Islet of Langerhans (tissue), 1 donor: ENCODE results near the gene ARID1B.

Source experiments
- FAIRE-seq: peaks from one replicate; lab custom pipeline; 2011; peaks lifted over from hg19 to GRCh38; lab: Jason Lieb, UNC

Gene ARID1B

DNA sequence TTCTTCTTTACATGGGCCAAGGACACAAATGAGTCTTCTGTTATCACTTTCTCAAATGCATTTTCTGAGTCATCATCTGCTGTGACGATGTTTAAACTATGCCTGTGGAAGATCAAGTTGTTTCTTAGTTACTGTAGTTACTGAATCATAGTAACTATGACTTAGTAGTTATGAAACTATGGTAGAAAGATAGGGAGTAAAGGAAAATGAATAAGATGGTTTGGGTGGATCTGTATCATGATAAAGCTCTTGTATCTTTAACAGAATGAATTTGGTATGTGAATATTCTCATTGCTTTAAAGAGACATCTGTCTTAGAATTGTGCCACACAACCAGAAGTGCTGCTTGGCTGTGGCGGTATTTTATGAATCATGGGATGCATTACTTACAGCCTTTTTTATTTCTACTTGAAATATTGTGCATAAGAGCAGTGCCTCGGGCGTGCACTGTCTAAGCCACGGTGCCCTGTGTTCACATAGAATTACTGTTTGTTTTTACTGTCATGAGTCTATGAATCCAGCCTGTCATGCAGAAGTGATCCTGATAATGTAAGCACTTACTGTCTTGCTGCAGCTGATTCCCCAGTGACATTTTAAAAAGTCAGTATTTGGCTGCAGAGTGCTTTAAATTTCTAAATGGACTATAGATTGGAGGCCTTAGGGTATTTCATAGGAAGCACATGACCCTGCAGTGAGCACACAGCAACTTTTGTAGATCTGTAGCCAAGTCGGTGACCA is 330.9 kb downstream of the ARID1B start:
- peak; percentile 88 for FAIRE-seq

DNA sequence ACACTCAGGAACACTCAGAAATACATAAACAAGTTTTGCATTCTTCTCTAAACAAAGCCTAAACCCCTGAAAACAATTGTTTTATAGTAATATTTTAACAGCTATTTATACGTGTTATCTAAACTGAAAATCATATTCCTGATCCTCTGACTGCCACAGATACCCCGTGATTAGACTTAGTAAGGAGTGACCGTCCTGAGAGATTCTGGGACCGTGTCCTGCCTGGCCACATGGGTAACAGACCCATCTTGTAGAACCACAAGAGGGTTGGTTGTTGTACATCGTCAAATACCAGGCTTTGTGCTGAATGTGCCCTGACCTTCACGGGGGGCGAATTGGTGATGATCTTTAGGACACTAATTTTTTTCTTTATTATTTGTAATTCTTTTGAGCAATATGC is 331.7 kb downstream of the ARID1B start:
- no peak for FAIRE-seq

DNA sequence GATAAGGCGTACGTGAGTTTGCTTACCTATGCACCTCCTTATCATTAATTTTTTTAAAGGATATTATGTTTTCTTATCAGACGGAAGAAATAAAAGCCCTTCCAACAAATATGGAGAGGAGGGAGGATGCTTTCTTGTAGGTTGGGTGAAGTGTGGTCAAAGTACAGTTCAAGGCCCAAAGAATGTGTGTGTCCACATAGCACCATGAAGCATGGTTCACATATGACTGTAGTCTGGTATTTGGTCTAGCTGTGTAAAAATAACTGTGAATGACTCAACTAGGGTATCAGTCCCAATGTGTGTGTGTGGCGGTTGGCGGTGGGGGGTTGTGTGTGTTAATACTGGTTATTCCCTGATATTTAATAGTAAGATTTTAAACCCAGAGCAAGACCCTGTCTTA is 333.4 kb downstream of the ARID1B start:
- no peak for FAIRE-seq

DNA sequence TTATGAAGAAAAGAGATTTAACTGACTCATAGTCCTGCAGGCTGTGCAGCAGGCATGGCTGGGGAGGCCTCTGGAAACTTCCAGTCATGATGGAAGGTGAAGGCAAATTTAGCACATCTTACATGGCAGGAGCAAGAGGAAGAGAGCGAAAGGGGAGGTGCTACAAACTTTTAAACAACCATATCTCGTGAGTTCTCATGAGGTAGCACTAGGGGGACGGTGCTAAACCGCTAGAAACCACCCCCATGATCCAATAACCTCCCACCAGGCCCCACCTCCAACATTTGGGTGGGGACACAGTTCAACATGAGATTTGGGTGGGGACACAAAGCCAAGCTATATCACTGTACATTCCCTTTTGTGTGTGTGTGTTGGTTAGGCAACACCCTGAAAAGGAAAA is 336.2 kb downstream of the ARID1B start:
- FAIRE-seq = no peak

DNA sequence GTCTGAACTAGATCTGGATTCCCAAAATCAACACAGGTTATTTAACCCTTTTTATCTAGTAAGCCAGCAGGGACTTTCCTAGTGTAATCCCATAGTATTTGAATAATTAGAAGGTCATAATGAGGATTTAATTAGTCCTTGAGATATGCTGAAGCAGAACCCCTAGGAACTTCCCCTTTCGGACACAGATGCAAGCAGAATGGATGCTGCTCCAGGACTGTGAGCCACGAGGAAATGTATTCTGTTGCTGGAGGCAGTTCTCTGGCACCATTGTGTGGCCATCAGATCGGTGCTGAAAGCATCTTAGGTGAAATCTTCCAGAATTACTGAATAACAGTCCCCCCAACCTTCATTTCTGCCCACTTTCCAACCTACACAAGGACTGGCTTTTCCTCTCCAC is 339.2 kb downstream of the ARID1B start:
- FAIRE-seq = no peak

DNA sequence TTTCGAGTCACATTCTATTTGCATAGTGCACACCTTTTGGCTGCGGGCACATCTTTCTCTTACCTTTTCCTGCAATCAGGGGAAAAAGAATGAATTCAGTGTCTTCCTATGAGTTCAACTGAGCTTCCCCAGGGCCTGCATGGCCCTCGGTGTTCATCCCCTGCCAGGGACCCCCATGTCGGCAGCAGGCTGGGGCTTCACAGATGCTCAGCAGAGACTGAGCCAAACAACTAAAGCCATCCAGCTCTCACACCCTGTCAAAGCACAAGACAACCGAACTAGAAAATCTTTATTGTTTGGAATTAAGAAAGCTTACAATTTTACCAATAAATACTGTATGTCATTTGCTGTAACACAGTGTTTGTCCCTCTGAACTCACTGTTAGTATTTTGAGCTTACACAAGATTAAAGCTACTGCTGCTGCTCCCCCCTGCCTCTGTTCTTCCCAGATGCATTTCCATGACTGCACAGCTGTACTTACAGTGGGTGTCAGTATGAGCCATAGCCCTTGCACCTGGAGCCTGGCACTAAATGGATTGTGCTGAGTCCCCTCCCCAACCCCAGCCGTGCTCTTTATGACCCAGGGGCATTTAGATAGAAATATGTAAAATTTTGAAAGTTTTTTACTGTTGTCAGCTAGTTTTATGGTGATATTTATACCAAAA is 340.4 kb downstream of the ARID1B start:
- FAIRE-seq = no peak

DNA sequence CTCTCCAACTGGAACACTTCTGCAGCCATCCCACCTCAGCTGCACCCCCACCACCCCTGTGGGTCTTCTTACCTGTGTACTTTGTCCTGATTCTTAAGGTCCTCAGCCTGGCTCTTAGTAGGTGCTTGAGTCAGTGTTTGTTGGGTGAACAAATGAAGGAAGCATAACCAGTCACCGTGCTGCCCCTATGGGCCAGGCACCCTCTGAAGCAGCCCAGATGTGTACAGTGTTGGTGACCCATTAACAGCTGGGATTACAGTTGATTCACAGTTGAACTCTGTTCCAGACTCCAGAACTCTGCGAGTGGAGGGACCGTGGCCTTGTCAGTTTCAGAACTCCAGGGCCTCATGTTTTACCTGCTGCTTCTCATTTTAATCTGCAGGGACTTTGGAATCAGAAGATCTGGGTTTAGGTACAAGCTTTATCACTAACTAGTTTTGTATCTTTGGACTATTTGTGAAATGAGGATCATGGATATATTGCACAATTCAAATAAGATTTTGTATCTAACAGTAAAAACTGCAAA is 342.4 kb downstream of the ARID1B start:
- FAIRE-seq = no peak

DNA sequence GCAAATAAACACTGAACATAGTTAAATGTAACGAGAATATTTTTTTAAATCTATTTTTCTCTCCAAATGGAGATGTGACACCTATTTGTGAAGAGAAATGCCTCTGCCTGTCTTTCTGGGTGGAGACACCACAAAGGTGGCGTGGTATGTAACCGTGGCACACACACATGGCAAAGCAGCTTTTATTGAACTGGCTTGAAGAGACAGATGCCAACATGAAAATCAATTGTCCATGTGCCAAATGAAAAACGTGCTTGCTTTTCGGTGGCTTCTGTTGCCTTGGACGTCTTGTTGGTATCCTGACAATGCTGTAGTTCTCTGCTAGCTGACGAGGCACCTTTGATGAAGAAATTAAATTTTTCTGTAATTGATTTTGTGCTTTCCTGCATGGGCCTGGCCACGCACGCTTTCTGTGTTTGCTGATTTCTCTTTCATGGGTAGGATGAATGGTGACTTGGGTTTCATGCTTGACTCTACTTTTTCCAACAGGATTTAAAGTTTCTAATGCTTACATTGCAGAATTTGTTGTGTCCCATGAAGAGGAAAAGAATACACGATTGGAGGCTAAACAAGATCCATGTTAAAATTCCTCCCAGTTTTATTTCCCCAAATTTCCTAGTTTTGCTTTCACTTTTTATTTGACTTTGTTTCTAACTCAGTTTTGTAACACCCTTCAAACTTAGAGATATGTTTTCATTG is 343.5 kb downstream of the ARID1B start:
- peak; percentile 27 for FAIRE-seq

DNA sequence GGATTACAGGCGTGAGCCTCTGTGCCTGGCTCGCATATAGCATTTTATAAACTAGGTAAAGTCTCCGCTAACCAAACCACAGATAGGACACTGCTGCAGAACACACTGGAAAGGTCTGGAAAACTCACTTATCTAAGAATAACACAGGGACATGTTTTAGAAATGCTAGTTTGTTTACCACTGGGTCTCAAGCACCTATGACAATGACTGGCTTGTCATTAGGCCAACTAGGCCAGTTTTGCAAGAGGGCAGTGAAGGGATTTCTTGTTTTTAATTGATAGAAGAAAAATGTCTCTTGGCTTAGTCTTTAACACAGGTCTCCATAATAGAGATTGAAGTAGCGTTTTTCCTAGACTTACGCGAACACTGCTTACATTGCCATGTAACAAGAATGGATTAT is 344.7 kb downstream of the ARID1B start:
- FAIRE-seq = no peak

DNA sequence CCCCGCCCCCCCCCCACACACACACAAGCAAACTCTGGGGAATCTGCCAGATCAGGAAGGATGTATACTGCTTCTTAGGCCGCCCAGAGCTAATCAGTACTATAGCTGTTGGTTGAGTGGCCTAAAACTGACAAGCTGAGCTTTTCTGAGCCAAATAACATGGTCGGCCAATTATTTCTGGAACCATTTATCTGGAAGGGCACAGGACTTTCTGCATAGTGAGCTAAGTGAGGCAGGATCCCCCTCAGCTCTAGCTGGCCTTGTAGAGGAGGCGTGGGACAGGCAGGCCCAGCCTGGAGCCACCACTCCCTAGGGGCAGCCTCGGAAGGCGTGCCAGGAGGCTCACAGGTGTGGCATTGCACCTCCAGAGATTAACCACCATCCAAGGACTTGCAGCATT is 346.1 kb downstream of the ARID1B start:
- FAIRE-seq = no peak

DNA sequence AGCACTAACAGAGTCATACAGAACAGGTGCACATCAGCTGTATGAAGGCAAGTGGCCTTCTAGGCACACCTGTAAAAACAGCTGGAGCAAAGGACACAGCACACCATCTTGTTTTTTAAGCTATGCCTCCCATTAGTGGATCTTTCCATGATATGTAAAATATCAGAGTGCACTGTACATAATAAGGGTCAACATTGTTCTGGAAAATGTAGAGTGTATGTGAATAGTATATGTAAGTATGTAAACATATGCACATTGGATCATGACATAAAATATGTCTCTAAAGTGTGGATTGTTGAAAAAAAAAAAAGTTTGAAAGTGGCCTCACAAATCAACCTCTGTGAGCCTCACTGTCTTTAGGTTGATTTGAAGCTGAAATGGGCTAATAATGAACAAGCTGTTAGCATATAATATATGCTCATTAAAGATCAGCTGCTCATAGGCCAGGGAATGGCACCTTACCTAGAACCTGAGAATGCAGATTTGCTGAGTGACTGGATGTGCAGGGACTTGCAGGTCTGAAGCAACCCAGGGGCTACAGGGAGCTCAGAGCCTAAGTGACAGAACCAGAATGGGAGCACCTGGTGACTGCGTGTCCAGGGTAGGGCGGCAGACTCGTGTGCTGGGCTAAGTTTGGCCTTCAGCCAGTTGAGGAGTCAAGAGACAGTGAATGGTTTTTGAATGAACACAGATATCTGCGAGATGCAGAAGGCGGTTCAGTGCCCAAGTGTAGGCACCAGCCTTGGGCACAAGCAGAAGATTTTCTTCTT is 347.5 kb downstream of the ARID1B start:
- FAIRE-seq = no peak

DNA sequence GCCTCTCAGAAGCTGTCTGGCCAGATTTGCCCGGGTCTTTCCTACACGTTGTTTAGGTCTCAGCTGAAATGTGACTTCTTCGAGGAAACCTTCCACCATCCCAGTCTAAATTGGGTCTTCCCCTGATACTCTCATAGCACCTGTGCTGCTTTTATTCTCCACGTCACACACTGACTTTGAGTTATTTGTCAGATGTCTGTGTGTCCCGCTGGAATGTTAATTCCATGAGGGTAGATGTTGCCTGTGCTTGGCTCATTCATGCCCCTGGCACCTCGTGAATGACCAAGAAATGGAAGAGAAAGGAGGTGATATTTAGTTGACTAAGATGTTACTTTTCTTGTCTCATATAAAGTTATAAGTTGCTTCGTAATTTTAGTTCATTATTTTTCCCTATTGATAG is 348.4 kb downstream of the ARID1B start:
- FAIRE-seq = no peak

DNA sequence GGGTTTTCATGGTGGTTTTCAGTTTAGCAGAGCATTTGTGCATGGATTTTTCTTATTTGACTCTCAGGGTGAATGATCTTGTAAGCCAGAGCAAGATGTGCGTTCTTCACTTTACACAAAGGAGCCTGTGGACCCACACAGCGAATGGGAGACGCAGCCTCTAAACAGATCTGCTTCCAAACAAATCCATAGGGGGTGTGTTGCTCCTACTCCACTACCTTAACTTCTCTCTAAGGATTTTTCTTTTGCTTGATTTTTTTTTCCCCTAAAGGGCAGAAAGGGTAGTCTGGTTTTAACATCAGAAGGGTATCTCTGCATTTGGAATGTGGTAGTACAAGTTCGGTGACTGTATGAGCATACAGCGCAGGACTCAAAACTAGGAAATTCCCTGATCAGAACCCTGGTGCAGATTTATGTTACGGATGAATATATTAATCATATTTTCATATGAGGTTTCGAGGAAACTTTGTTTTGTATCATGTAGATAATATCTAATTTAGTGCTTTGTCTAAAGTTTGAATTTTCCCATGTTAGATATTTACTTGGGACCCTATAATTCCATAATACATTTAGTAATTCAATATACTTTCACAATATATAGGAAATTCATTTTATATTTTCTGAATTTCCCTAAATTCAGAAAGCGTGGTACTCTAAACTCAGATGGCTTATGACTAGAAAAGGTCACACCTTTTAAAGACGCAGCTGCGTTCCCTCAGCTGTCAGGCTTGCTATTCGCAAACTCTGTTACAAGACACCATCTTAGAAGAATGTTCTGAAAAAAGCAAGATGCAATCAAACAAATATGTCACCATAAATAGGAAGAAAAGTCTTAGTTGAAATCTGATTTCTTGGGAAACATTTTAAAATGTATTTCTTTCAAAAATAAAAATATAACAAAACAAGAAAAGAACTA is 349.3 kb downstream of the ARID1B start:
- FAIRE-seq = no peak

DNA sequence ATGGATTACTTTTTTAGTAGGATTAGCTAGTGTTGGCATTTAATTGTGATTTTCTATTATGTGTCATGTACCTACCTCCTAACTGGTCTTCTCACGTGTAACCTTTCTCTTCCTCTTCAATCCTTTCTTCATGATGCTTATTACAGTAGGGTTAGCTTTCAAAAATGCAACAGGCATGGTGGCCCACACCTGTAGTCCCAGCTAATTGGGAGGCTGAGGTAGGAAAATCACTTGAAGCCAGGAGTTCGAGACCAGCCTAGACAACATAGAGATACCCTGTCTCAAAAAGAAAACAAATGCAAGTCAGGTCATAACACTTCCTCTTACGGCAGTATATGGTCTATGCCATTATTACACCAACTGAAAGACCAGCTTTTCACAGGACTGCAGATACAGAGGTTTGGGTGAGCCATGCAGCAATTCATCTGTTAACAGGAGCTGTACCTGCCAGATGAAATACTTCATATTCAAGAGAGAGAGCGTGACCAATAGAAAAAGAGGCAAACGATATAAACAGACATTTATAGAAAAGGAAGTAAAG is 351.1 kb downstream of the ARID1B start:
- no peak for FAIRE-seq

DNA sequence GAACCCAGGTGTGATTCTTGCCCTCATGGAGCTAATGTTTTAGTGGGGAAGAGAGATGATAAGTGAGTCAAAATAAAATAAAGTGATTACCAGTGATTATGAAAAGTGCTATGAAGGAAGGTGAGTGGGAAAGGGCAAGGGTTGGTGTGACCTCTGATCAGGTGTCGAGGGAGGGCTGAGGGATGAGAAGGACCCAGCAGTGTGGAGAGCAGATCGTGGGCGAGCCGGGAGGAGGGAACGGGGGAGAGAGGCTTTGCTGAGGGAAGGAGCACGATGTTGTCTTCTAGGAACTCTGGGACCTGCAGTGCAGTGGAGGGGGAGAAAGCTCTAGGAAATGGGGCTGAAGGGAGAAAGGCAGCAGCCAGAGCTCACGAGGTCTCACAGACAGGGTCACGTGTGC is 354.1 kb downstream of the ARID1B start:
- FAIRE-seq = no peak

DNA sequence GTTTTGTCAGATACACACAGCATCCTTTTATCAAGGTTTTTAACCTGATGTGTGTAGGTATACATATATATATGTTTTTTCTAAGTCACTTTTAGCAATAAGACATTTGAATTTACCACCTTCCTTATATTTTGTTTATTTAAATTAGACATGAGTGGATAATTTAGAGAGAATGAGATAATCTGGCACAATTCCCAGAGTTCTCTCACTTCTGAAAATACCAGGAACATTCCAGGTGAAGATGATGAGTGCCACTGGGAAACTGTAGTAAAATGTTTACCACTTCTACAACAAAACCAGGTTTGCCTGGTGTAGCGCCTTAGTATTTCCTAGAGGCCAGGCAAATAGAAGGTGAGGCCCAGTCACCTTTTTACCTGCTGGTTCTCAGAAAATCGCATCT is 356.7 kb downstream of the ARID1B start:
- FAIRE-seq = no peak

DNA sequence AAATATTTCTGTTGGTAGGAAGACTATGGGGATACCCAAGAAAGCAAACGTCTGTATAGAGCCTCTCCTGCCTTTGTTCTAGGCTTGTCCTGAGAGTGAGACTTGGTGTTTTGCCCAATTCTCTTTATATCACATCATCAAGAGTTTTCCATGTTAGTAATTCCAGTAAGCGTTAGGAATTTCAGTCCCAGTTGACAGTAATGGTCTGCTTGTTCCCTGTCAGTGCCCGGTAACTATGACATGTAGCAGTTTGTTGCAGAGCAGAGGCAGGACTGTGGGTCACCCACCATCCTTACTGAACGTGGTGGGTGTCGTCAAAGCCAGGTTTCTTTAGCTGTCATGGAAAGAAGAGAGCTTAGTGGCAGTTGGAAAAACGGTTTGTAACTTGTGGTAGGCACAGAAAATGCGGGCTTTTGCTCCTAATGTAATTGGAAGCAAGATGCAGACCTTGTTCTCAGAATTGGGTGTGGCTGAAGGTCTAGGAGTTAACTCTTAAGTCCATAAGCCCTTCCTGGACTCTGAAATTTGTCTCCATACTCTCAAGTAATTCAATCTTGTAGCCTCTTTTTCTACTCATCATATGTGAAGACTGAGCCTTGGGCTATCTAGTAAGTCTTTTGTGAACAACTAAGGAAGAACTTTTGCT is 357.3 kb downstream of the ARID1B start:
- FAIRE-seq = no peak

DNA sequence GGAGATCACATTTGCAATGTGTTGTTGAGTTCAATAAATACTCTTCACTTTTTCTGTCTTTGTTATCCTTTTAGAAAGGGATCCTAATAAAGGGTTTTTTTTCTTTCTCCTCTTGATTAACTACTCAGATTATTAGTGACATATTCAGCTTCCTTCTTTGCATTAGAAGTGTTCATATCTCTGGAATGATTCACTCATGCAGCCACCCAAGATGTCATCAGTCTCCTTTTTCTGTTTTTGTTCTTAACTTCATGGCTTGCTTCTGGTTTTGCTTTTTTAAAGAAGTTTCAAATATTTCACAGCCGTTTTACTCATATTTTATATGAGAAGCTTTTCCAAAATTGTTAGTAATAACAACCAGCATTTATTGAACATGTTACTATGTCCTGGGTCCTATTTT is 358.5 kb downstream of the ARID1B start:
- FAIRE-seq = no peak

DNA sequence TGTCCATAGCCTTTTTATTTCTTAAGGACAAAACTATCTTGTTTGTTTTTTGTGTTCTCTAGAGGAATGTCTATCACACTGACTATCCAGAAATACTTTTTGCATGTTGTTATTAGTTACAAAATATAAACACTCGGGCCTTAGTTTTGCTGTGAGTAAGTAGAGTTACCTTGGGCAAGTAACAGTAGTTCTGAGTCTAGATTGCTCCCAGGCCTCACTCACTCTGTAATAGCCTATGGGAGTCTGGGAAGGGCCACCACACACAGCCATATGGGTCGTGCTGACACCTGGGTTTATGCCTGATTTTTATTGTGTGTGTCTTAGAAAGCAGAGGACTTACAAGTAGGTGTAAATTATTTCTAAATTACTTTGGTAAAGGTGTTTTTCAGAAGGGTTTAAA is 360.3 kb downstream of the ARID1B start:
- no peak for FAIRE-seq

DNA sequence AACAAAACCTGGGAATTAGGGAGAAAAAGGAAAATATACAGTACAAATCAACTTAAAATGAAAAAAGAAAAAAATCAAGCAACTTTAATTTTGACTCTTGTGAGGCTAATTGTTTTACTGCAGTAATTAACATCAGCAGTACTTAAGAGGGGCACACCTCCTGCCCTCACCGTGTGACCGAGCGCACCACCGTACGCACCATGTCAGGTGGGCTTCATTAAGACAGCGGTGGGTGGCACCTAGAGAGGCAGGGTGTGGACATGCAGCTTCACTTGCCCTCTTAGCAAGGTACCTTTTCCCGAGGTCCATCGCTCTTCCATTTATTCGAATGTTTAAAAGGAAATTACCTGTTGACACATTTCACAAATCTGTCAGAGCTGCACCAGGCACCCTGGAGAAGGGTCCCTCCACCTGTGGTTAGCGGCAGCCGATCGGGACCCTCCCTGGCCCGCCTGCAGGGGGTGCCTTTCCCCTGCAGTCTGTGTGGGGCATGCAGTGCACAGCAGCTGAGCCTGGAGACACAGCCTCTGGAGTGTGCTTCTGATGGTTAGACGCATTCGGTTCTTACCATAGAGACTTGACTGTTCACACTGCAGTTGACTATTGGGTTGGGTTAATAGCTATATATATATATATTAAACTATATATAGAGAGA is 362.0 kb downstream of the ARID1B start:
- FAIRE-seq = no peak
